Skeletal muscle tissue (tissue), 4 donors: ENCODE measurements around the gene ZDHHC12. TPM values are rescaled to one million over a fixed set of nuclear protein-coding genes. Genes with fewer than 3 reads are reported as not detected.
A peak's percentile ranks its signal among the peaks of the same experiment; 100 is the strongest.

Source experiments
- H3K27ac ChIP-seq: one replicate; pipeline ENCODE4 v1.7.0; 2013; ENCODE audit warnings: mild to moderate bottlenecking, low read depth, low read length, inconsistent platforms
- H3K27me3 ChIP-seq, 3 donors: one replicate each; pipeline ENCODE4 v1.7.0; 2013; ENCODE audit warnings: low read length in 3 of 3; ENCODE audit not compliant: control insufficient read depth in 3 of 3, insufficient read depth in 3 of 3
- H3K36me3 ChIP-seq, 3 donors: one replicate each; pipeline ENCODE4 v1.7.0; 2013; ENCODE audit warnings: low read length in 3 of 3; ENCODE audit not compliant: control insufficient read depth in 3 of 3, insufficient read depth in 3 of 3
- H3K4me1 ChIP-seq, 3 donors: one replicate each; pipeline ENCODE4 v1.7.0; 2013; ENCODE audit warnings: low read length in 3 of 3, mild to moderate bottlenecking in 3 of 3; ENCODE audit not compliant: control insufficient read depth in 3 of 3, insufficient read depth in 3 of 3
- H3K4me3 ChIP-seq, 3 donors: one replicate each; pipeline ENCODE4 v1.7.0; 2013; ENCODE audit warnings: low read length in 3 of 3
- H3K9ac ChIP-seq, 3 donors: one replicate each; pipeline ENCODE4 v1.7.0; 2013; ENCODE audit warnings: low read length in 3 of 3, mild to moderate bottlenecking in 3 of 3, moderate library complexity in 2 of 3, low read depth in 1 of 3
- H3K9me3 ChIP-seq, 3 donors: one replicate each; pipeline ENCODE4 v1.7.0; 2013; ENCODE audit warnings: low read length in 3 of 3; ENCODE audit not compliant: control insufficient read depth in 3 of 3
- total RNA-seq: library from RNA; depleted of rRNA; stranded (reverse); fragments of >200 nt; gene quantifications from one replicate; pipeline ENCODE4 v1.2.3, GENCODE V29; 2014
- donor health status: Osteomylitis.

The ZDHHC12 gene
- total RNA-seq, 1 donor from 2014 or later = 2.6 TPM

DNA sequence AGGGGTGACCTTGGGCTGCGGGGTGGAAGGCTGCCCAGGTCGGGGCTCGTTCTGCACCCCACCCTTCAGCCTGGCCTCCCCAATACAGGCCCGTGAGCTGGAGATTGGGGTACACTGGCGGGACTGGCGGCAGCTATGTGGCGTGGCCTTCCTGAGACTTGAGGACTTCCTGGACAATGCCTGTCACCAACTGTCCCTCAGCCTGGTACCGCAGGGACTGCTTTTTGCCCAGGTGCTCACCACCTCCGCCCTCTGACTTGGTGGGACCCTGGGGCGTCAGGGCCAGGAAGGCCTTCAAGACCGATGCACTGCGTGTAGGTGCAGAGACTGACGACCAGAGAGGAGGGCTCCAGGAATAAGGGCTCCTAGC, 10.5 kb downstream of the ZDHHC12 start:
- Histone ChIP-seq H3K4me1 (no peaks in the 10 kb centered on the region), H3K4me3 (no peak overlapping the region), H3K27me3 (no peaks in the 10 kb centered on the region), H3K36me3 (no peaks in the 10 kb centered on the region), H3K27ac (no peak overlapping the region), H3K9ac (no peak overlapping the region), H3K9me3 (no peaks in the 10 kb centered on the region)

DNA sequence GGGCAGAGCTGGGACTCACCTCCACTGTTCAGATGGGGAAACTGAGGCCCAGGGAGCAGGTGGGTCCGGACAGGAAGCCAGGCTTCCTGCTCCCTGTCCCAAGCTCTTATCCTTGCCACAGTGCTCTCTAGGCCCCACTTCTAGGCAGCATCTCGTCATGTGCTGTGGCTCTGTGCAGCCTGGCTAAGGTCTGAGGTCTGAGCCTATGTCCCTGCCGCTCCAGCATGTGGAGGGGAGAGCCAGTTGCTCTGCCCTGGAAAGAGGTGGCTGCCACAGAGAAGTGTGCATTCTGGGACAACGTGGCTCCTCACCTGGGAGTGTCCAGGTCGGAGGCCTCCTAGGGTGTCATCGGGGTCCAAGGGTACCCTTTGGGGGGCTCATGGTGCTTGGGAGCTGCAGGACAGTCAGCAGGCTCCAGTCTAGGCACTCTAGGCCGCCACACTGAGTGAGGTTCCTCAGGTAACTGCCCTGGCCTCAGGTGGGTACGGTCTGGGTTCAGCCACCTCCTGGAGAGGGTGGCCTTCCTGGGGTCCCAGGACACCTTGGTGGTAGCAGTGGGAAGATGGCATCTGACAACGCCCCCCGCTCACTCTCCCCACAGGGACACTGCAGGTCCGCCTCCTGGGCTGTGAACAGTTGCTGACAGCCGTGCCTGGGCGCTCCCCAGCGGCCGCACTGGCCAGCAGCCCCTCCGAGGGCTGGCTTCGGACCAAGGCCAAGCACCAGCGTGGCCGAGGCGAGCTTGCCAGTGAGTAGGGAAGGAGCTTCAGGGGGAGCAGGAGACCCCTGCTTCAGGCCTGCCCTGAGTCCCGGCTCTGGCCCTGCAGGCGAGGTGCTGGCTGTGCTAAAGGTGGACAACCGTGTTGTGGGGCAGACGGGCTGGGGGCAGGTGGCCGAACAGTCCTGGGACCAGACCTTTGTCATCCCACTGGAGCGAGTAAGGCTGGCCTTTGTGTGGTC, 11.2 kb downstream of the ZDHHC12 start:
- Histone ChIP-seq H3K4me1 (no peaks in the 10 kb centered on the region), H3K36me3 (no peaks in the 10 kb centered on the region), H3K9me3 (no peaks in the 10 kb centered on the region), H3K4me3 (no peak overlapping the region), H3K27ac (no peak overlapping the region), H3K9ac (no peak overlapping the region), H3K27me3 (no peaks in the 10 kb centered on the region)

DNA sequence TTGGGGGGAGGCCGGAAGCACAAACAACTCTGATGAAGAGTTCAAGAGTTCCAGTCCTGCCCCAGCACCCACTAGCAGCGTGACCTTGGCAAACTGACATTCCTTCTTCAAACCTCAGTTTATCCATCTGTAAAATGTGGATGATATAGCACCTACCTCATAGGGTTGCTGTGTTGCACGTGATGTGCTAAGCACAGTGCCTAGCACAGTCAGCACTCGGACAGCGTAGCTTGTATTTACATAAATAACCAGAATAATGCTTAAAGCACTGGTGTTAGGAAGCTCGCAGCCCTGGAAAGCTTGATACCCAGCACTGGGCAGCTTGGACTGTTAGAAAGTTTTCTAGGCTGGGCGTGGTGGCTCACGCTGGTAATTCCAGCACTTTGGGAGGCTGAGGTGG, 16.5 kb downstream of the ZDHHC12 start:
- Histone ChIP-seq H3K27ac (no peak overlapping the region), H3K4me1 (no peaks in the 10 kb centered on the region), H3K9ac (no peak overlapping the region), H3K4me3 (no peak overlapping the region), H3K36me3 (no peaks in the 10 kb centered on the region), H3K9me3 (no peaks in the 10 kb centered on the region), H3K27me3 (no peaks in the 10 kb centered on the region)

DNA sequence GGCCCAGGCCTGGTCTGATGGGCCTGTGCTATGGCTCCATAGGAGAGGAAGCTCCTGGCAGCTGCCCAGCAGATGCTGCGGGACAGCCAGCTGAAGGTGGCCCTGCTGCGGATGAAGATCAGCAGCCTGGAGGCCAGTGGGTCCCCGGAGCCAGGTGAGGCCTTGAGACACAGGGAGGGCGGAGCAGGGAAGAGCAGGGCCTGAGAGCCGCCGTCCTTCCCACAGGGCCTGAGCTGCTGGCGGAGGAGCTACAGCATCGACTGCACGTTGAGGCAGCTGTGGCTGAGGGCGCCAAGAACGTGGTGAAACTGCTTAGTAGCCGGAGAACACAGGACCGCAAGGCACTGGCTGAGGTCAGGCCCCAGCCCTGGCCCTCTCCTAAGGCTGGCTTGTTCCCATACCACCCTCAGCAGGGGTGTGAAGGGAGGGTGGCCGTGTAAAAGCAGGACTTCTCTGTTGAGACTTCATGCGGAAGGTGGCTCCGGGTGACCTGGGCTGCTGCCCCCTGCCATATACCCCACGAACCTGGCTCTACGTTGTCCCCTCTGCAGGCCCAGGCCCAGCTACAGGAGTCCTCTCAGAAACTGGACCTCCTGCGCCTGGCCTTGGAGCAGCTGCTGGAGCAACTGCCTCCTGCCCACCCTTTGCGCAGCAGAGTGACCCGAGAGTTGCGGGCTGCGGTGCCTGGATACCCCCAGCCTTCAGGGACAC, 17.1 kb downstream of the ZDHHC12 start:
- Histone ChIP-seq H3K27me3 (no peaks in the 10 kb centered on the region), H3K9me3 (no peaks in the 10 kb centered on the region), H3K9ac (no peak overlapping the region), H3K27ac (no peak overlapping the region), H3K4me1 (peaks cover 0 to 5% (median 4%) of the 10 kb centered on the region in 3 donors), H3K4me3 (no peak overlapping the region), H3K36me3 (no peaks in the 10 kb centered on the region)

DNA sequence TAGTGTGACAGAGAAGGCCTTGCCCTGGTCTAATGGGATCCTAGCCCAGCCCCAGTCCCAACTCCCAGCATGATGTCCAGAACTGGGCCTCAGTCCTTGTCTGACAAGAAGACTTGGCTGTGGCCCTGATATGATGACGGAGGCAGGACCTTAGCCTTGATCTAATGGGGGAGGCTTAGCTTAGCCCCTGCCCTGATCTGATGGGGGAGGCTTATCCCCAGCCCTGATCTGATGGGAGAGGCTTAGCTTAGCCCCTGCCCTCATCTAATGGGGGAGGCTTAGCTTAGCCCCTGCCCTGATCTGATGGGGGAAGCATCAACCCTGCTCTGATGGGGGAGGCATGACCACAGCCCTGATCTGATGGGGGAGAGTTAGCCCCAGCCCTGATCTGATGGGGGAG, 17.9 kb downstream of the ZDHHC12 start:
- H3K27ac ChIP-seq = no peak overlapping the region
- peak overlapping the region in 1 of 3 donors; percentile 3 for H3K9ac ChIP-seq
- no peaks in the 10 kb centered on the region for H3K9me3 ChIP-seq
- no peak overlapping the region for H3K4me3 ChIP-seq
- H3K27me3 ChIP-seq = no peaks in the 10 kb centered on the region
- H3K4me1 ChIP-seq = peaks cover 0 to 5% (median 4%) of the 10 kb centered on the region in 3 donors
- no peaks in the 10 kb centered on the region for H3K36me3 ChIP-seq

DNA sequence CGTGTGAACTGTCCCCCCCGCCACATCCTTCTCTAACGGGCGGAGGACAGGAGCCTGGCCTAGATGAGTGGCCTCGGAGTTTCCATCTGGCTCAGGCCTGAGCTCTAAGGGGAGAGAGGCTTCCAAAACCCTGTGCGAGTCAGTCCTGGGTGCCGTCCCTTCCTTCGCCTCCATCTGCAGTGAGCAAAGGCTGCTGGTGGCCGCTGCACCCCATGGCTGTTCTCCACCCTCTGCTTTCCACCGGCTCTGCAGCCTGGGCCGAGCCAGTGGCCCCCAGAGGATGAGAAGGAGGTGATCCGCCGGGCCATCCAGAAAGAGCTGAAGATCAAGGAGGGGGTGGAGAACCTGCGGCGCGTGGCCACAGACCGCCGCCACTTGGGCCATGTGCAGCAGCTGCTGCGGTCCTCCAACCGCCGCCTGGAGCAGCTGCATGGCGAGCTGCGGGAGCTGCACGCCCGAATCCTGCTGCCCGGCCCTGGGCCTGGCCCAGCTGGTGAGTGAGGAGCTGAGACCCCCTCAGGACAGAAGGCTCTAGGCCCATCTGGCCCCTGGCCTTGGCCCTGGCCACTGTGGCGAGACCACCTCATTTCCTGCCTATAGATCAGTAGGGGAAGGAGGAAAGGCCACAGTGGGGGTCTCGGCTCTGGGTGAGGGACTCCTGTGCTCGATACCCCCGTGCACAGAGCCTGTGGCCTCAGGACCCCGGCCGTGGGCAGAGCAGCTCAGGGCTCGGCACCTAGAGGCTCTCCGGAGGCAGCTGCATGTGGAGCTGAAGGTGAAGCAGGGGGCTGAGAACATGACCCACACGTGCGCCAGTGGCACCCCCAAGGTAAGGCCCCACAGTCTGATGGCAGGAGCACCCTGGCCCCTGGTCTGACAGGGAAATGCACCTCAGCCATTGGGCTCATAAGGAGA, 18.6 kb downstream of the ZDHHC12 start:
- Histone ChIP-seq H3K9me3 (no peaks in the 10 kb centered on the region), H3K36me3 (no peaks in the 10 kb centered on the region), H3K4me1 (peaks cover 0 to 5% (median 4%) of the 10 kb centered on the region in 3 donors), H3K27me3 (no peaks in the 10 kb centered on the region), H3K4me3 (no peak overlapping the region), H3K27ac (no peak overlapping the region), H3K9ac (peak overlapping the region in 1 of 3 donors; percentile 3)

DNA sequence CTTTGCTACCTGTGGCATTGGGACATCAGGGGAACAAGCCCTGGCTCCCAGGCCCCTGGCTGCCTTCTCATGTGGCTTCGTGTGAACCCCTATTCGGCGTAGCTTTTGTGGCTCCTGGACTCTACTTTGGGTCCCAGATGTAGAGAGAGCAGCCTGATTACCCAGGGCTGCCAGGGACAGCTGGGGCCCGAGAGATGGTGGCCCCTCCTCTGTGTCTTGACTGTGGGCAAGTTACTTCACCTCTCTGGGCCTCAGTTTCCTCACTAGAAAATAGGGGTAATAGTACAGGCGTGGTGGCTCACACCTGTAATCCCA, 19.6 kb downstream of the ZDHHC12 start:
- no peak overlapping the region for H3K27ac ChIP-seq
- H3K36me3 ChIP-seq = no peaks in the 10 kb centered on the region
- H3K4me3 ChIP-seq = no peak overlapping the region
- H3K4me1 ChIP-seq = peaks cover 0 to 5% (median 4%) of the 10 kb centered on the region in 3 donors
- no peaks in the 10 kb centered on the region for H3K9me3 ChIP-seq
- H3K27me3 ChIP-seq = no peaks in the 10 kb centered on the region
- H3K9ac ChIP-seq = no peak overlapping the region

DNA sequence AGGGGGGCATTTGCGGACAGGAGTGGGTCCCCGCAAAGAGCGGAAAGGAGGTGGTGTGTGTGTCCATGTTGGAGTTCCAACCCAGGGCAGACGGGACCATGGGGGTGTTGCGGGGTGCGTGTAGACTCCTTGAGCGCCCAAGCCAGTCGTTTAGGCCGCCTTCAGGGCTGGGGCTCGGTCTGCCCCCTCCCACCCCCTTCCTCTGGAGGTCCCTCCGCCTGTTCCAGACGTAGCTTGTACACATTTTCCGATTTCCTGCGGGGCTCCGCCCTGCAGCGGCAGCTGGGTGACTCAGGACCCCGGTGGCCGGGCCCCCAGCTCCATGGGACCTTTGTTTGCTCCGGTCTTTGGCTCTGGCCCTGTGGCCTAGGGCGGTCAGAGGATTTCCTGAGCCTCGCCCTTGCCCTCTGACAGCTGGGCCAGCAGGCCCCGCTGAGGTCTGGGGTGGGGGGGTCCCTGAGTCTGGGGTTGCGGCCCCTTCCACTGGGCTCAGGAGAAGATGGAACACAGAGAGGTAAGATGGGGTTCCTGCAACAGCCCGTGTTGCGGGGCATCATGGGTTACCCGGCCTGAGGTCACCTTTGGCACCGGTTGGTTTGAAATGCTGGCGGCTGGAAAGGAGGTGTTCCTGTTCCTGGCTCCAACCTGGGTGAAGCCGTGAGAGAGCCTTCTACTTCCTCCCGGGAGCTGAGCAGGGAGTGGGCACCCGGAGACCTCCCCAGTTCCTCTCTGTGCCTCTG, 20.1 kb downstream of the ZDHHC12 start:
- no peaks in the 10 kb centered on the region for H3K9me3 ChIP-seq
- peak overlapping the region in 2 of 3 donors; percentile 57 to 70 for H3K9ac ChIP-seq
- H3K4me3 ChIP-seq = peak overlapping the region in 2 of 3 donors; percentile 68 to 71
- H3K27me3 ChIP-seq = no peaks in the 10 kb centered on the region
- no peaks in the 10 kb centered on the region for H3K36me3 ChIP-seq
- peak overlapping the region; percentile 47 for H3K27ac ChIP-seq
- peaks cover 0 to 5% (median 4%) of the 10 kb centered on the region in 3 donors for H3K4me1 ChIP-seq

DNA sequence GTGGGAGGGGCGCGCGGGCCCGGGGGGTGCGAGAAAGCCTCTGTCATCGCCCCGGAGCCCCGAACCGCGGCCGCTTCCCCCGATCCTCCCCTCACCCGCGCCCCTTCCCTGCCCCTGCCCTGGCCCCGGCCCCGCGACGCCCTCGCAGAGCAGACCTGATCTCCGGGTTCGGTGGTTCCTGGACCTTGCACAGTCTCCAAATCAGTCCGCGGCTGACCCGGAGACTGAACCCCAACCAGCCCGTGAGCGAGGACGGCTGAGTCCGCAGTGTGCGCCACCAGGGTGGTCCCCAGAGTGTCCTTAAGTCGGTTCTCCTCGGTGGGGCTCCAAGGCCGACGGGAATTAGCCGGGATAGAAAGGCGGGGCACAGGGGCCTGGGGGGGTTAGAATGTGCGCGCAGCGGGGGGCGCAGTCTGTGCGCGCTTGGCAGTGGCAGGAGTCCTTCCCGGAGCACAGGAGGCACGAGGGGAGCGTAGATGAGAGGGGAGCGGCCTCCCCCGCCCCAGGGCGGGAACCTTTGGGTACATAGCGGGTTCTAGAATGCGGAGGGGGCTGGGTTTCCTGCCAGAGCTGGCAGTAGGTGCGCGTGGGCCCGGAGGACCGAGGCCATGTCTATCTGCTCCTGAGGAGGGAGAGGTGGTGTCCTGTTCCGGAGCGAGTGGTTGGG, 20.8 kb downstream of the ZDHHC12 start:
- no peaks in the 10 kb centered on the region for H3K27me3 ChIP-seq

More for the DNA sequence above, 20.8 kb downstream of the ZDHHC12 start:
- Histone ChIP-seq H3K4me1 (peaks cover 0 to 5% (median 4%) of the 10 kb centered on the region in 3 donors), H3K9me3 (no peaks in the 10 kb centered on the region), H3K27ac (peak overlapping the region; percentile 47), H3K4me3 (peak overlapping the region; percentile 54 to 71 (median 68)), H3K9ac (peak overlapping the region; percentile 57 to 77 (median 70)), H3K36me3 (no peaks in the 10 kb centered on the region)
